Neural cell (in vitro differentiated cells): ENCODE results near the gene RAB3D.

Experiments used
- CTCF ChIP-seq: fragments of 450-650 bp; IDR thresholded peaks from 2 replicates; pipeline ENCODE4 v1.5.1; 2014; ENCODE audit warnings: antibody characterized with exemption, mild to moderate bottlenecking, moderate library complexity; ENCODE audit not compliant: poor library complexity, severe bottlenecking
- EP300 ChIP-seq: fragments of 450-650 bp; conservative IDR thresholded peaks from 2 replicates; pipeline ENCODE4 v1.6.1; 2014; ENCODE audit warnings: antibody characterized with exemption, mild to moderate bottlenecking, moderate library complexity; ENCODE audit not compliant: poor library complexity, severe bottlenecking
- EZH2 ChIP-seq: fragments of 200-600, 300-800 bp; shearing (Covaris generic), sonication (generic); IDR thresholded peaks from 2 replicates; pipeline ENCODE4 v1.6.1; 2014; ENCODE audit warnings: antibody characterized with exemption, low read length, borderline replicate concordance, mild to moderate bottlenecking; ENCODE audit not compliant: insufficient read depth, poor library complexity, severe bottlenecking
- MXI1 ChIP-seq: fragments of 450-650 bp; conservative IDR thresholded peaks from 2 replicates; pipeline ENCODE4 v1.6.1; 2014; ENCODE audit warnings: antibody characterized with exemption, mild to moderate bottlenecking; ENCODE audit not compliant: poor library complexity, severe bottlenecking
- POLR2AphosphoS5 ChIP-seq: IDR thresholded peaks from 2 replicates; pipeline ENCODE4 v1.6.1; 2012
- SMC3 ChIP-seq: fragments of 450-650 bp; conservative IDR thresholded peaks from 2 replicates; pipeline ENCODE4 v1.6.1; 2014; ENCODE audit warnings: antibody characterized with exemption, mild to moderate bottlenecking, moderate library complexity; ENCODE audit not compliant: poor library complexity

- no peak for TF ChIP-seq CTCF
- TF ChIP-seq POLR2AphosphoS5 = no peak
- no peak for TF ChIP-seq EP300
- no peak for TF ChIP-seq EZH2
- TF ChIP-seq SMC3 = no peak
- no peak for TF ChIP-seq MXI1
Measured at GRCh38 chr19:11322269-11323024, 17.0 kb downstream of the RAB3D start.
